Mesenteric fat pad (tissue), 1 donor: Measurements from ENCODE around the gene CAMKK1. TPM values are rescaled to one million over a fixed set of nuclear protein-coding genes. Genes with fewer than 3 reads are reported as not detected.

Experiments
- DNase-seq: peaks from one replicate; pipeline ENCODE4 v3.0.0-alpha.2; 2020; ENCODE audit warnings: low spot score
- total RNA-seq: library from RNA; stranded (reverse); fragmentation: NEBNext Ultra II Directional; extraction: Animal tissue kit (Norgen Biotek cat#: 25700); gene quantifications from one replicate; pipeline ENCODE4 v1.2.1, GENCODE V29; 2021
- donor health status: DM: yes; HTN: yes; CAD: no.

The CAMKK1 gene
- total RNA-seq, 1 donor from 2014 or later: 4.9 TPM

GRCh38 chr17:3897731-3898130, 4.9 kb upstream of the CAMKK1 start:
- no peak for DNase-seq

- DNase-seq: no peak
Measured at GRCh38 chr17:3896968-3897235, 4.0 kb upstream of the CAMKK1 start.

- no peak for DNase-seq
Measured at GRCh38 chr17:3896108-3896967, 3.5 kb upstream of the CAMKK1 start.

GRCh38 chr17:3895354-3895753, 2.5 kb upstream of the CAMKK1 start:
- DNase-seq: no peak

- no peak for DNase-seq
Measured at GRCh38 chr17:3894911-3895343, 2.1 kb upstream of the CAMKK1 start.

- DNase-seq: no peak
Measured at GRCh38 chr17:3894188-3894587, 1.3 kb upstream of the CAMKK1 start.

- no peak for DNase-seq
Measured at GRCh38 chr17:3893720-3894116, 865 bp upstream of the CAMKK1 start.

GRCh38 chr17:3892095-3892998, 506 bp downstream of the CAMKK1 start:
- DNase-seq: peak; percentile 95

- DNase-seq: no peak
Measured at GRCh38 chr17:3891626-3892094, 1.2 kb downstream of the CAMKK1 start.

- DNase-seq: no peak
Measured at GRCh38 chr17:3890878-3891219, 2.0 kb downstream of the CAMKK1 start.

- peak; percentile 95 for DNase-seq
Measured at GRCh38 chr17:3890082-3890877, 2.6 kb downstream of the CAMKK1 start.

GRCh38 chr17:3889325-3890012, 3.4 kb downstream of the CAMKK1 start:
- no peak for DNase-seq

- peak; percentile 93 for DNase-seq
Measured at GRCh38 chr17:3888343-3889171, 4.3 kb downstream of the CAMKK1 start.

GRCh38 chr17:3887804-3888203, 5.0 kb downstream of the CAMKK1 start:
- no peak for DNase-seq

- no peak for DNase-seq
Measured at GRCh38 chr17:3887394-3887793, 5.5 kb downstream of the CAMKK1 start.

GRCh38 chr17:3886776-3887175, 6.1 kb downstream of the CAMKK1 start:
- DNase-seq: no peak

- no peak for DNase-seq
Measured at GRCh38 chr17:3885970-3886369, 6.9 kb downstream of the CAMKK1 start.

- DNase-seq: no peak
Measured at GRCh38 chr17:3885271-3885670, 7.6 kb downstream of the CAMKK1 start.

GRCh38 chr17:3884188-3884587, 8.7 kb downstream of the CAMKK1 start:
- DNase-seq: no peak

GRCh38 chr17:3882276-3882675, 10.6 kb downstream of the CAMKK1 start:
- no peak for DNase-seq
